ENCODE data around the gene XAB2. TPM values are rescaled to one million over a fixed set of nuclear protein-coding genes. Genes with fewer than 3 reads are reported as not detected.

XAB2 gene
- total and polyA plus RNA-seq, 2 donors (not counting 1 experiment from before 2014, with no cell fraction given) = 62.7 to 93.8 TPM

DNA sequence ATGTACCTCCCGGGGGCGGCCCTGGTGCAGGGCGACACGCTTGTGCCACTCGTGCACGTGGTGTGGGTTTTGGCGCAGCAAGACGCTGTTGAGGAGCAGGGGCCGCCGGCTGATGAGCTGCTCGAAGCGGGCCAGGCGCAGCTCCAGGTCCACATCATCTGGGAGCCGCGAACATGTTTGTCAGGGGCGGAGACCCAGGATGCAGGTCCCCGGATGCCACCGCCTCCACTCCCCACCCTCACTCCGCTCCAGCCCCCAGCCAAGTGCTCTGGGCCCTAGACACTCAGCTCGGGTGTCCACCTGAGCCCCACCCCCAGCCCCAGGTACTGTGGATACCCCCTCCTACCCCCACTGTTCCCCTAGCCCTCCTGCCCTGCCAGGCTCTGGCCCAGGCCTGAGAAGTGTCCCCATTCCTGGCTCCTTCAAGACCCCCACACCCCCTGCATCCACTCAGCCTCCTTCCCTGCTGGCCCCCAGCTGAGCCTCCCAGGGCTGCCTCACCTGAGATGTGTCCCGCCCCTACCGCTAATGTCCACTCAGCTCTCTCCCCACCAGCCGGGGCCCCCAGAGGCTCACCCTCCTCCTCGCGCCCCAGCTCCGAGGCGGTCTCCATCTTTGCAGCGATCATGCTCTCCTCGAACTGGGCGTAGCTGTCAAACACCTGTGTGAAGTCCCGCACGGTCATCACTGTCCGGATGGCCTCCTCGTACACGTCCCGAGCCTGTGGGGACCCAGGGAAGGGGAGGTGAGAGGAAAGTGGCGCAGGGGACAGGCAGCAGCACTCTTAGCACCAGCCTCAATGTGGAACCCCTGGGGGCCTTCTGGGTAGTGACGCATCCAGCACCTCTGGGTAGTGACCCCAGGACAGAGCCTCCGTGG, 5.4 kb downstream of the XAB2 start:
- intact Hi-C loops (cut with micrococcal nuclease) = no loop called here
- H3K4me1 Mint-ChIP-seq = peaks cover 18% of the 10 kb centered on the region
- Histone ChIP-seq H3K27me3 (replicated peaks in 1 of 4; ENCODE audit: control extremely low read depth in 1 of 4, control insufficient read depth in 3 of 4, insufficient read depth in 4 of 4, low read length in 3 of 4) (no peaks in the 10 kb centered on the region), H3K36me3 (replicated peaks in 1 of 2; ENCODE audit: control extremely low read depth in 1 of 2, control insufficient read depth in 1 of 2, extremely low read depth in 1 of 2, insufficient read depth in 2 of 2, low read length in 1 of 2) (peaks cover 5 to 83% of the 10 kb centered on the region in 2 experiments), H3K79me2 (ENCODE audit: control insufficient read depth, insufficient read depth, low read length) (peaks cover 30% of the 10 kb centered on the region), H3K9ac (ENCODE audit: low read length) (no peak overlapping the region), H3K27ac (ENCODE audit: low read length in 2 of 2) (no peak overlapping the region), H3K4me2 (replicated peaks; ENCODE audit: low read depth, low read length, poor library complexity, severe bottlenecking) (no peak overlapping the region), H4K20me1 (ENCODE audit: control insufficient read depth, insufficient read depth, low read length, poor library complexity, severe bottlenecking) (peaks cover 41% of the 10 kb centered on the region), H3K4me3 (ENCODE audit: control extremely low read depth in 1 of 5, extremely low read depth in 1 of 5, insufficient read depth in 1 of 5, low read depth in 2 of 5, low read length in 4 of 5) (no peak overlapping the region), H3K4me1 (ENCODE audit: control insufficient read depth in 2 of 2, insufficient read depth in 2 of 2, low read length in 2 of 2) (peaks cover 9 to 18% of the 10 kb centered on the region in 2 donors), H3K9me3 (ENCODE audit: control extremely low read depth in 1 of 3, control insufficient read depth in 2 of 3, insufficient read depth in 1 of 3, low read length in 2 of 3) (no peaks in the 10 kb centered on the region), H2AFZ (ENCODE audit: insufficient read depth, low read depth, low read length, poor library complexity, severe bottlenecking) (no peak overlapping the region)
- CTCF ChIA-PET = no interaction called here
- no peaks in the 10 kb centered on the region for H3K27me3 Mint-ChIP-seq
- H3K27ac Mint-ChIP-seq = no peak overlapping the region
- POLR2A ChIA-PET = no interaction called here
- ATAC-seq (ENCODE audit: low read depth) (no peak), DNase-seq (no peak)
- no peak overlapping the region for H3K4me3 Mint-ChIP-seq
- H3K9me3 Mint-ChIP-seq (ENCODE audit: insufficient read depth) = no peaks in the 10 kb centered on the region
- TF ChIP-seq EZH2 (IDR thresholded peaks at IDR 0.05; ENCODE audit: borderline replicate concordance, insufficient read depth, low read depth, low read length, poor library complexity, severe bottlenecking) = no peak
- TF ChIP-seq, protein P1, sequence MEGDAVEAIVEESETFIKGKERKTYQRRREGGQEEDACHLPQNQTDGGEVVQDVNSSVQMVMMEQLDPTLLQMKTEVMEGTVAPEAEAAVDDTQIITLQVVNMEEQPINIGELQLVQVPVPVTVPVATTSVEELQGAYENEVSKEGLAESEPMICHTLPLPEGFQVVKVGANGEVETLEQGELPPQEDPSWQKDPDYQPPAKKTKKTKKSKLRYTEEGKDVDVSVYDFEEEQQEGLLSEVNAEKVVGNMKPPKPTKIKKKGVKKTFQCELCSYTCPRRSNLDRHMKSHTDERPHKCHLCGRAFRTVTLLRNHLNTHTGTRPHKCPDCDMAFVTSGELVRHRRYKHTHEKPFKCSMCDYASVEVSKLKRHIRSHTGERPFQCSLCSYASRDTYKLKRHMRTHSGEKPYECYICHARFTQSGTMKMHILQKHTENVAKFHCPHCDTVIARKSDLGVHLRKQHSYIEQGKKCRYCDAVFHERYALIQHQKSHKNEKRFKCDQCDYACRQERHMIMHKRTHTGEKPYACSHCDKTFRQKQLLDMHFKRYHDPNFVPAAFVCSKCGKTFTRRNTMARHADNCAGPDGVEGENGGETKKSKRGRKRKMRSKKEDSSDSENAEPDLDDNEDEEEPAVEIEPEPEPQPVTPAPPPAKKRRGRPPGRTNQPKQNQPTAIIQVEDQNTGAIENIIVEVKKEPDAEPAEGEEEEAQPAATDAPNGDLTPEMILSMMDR (IDR thresholded peaks at IDR 0.05) = no peak
- 99% methylated on average over 39 of the region's 39 CpGs for WGBS (ENCODE audit: insufficient coverage)

Data from B cell (primary cell).